Measurements from ENCODE around the gene SS18. TPM values are rescaled to one million over a fixed set of nuclear protein-coding genes. Genes with fewer than 3 reads are reported as not detected.

Gene SS18
- total and polyA plus RNA-seq, 2 of the 13 experiments (the other 11 are each of a cell fraction or from before 2014, with no cell fraction given), result 49.2 to 82.7 TPM

GRCh38 chr18:25982153-25982552 lies 108.3 kb downstream of the SS18 start (continued):
- no peak for TF ChIP-seq PRDM10 (CRISPR knock-in tag; IDR thresholded peaks at IDR 0.05; ENCODE audit: low read depth)
- TF ChIP-seq ATAD3A (CRISPR knock-in tag; IDR thresholded peaks at IDR 0.05), result no peak
- no peak for TF ChIP-seq ZKSCAN5 (CRISPR knock-in tag; IDR thresholded peaks at IDR 0.05)
- no peak for TF ChIP-seq ZNF570 (CRISPR knock-in tag; IDR thresholded peaks at IDR 0.05; ENCODE audit: borderline replicate concordance)
- TF ChIP-seq RXRB (CRISPR knock-in tag; IDR thresholded peaks at IDR 0.05; ENCODE audit: borderline replicate concordance), result no peak

- Histone ChIP-seq H3K27me3 (ENCODE audit: control insufficient read depth in 1 of 2, insufficient read depth in 2 of 2, low read length in 2 of 2) (no peaks in the 10 kb centered on the region), H3K36me3 (replicated peaks in 1 of 2; ENCODE audit: control insufficient read depth in 1 of 2, insufficient read depth in 2 of 2, low read length in 2 of 2) (no peaks in the 10 kb centered on the region), H4K20me1 (ENCODE audit: insufficient read depth, low read length) (no peaks in the 10 kb centered on the region), H3K9ac (ENCODE audit: insufficient read depth, low read depth, low read length) (no peak overlapping the region), H3K4me2 (ENCODE audit: low read depth, low read length) (no peak overlapping the region), H3K9me3 (ENCODE audit: low read length) (no peaks in the 10 kb centered on the region), H3K27ac (ENCODE audit: extremely low read length, insufficient read depth, low read length) (no peak overlapping the region), H3K4me3 (replicated peaks in 1 of 3; ENCODE audit: insufficient read depth in 1 of 3, low read depth in 2 of 3, low read length in 3 of 3) (no peak overlapping the region), H3K79me2 (ENCODE audit: insufficient read depth, low read length) (no peaks in the 10 kb centered on the region), H3K4me1 (ENCODE audit: insufficient read depth, low read length) (no peaks in the 10 kb centered on the region), H2AFZ (ENCODE audit: low read length) (no peak overlapping the region)
- FAIRE-seq (no peak), DNase-seq (ENCODE audit: low spot score) (no peak), ATAC-seq (no peak)
- ChIA-PET CTCF (ENCODE audit: low intra/inter-chr PET ratio, low total read pairs) (no interaction called here), POLR2A (no interaction called here)
- no TSS peak for BruUV-seq (replicated peaks)
- intact Hi-C loops (cut with micrococcal nuclease; ENCODE audit: unreplicated experiment), result no loop called here
- in situ Hi-C loops (cut with HindIII; ENCODE audit: extremely low pct_ligation_motif_present, low pct_unique_long_range_greater_than_20kb), result no loop called here
- 3% methylated on average over 2 of the region's 2 CpGs for WGBS (ENCODE audit: low lambda C conversion rate)
- no peak for TF ChIP-seq ZNF691 (CRISPR knock-in tag; IDR thresholded peaks at IDR 0.05; ENCODE audit: borderline replicate concordance, low read depth)
- TF ChIP-seq ZNF577 (CRISPR knock-in tag; IDR thresholded peaks at IDR 0.05; ENCODE audit: borderline replicate concordance, low read depth), result no peak
- TF ChIP-seq ZNF878 (CRISPR knock-in tag; IDR thresholded peaks at IDR 0.05), result no peak
- TF ChIP-seq ZNF749 (CRISPR knock-in tag; IDR thresholded peaks at IDR 0.05; ENCODE audit: borderline replicate concordance), result no peak
- TF ChIP-seq NR0B2 (CRISPR knock-in tag; IDR thresholded peaks at IDR 0.05), result no peak
- no peak for TF ChIP-seq MXD3 (CRISPR knock-in tag; IDR thresholded peaks at IDR 0.05)
- TF ChIP-seq ZNF232 (CRISPR knock-in tag; IDR thresholded peaks at IDR 0.05; ENCODE audit: borderline replicate concordance), result no peak
- no peak for TF ChIP-seq CSRNP1 (CRISPR knock-in tag; IDR thresholded peaks at IDR 0.05)
- TF ChIP-seq ZNF605 (CRISPR knock-in tag; IDR thresholded peaks at IDR 0.05), result no peak
- TF ChIP-seq ZNF558 (CRISPR knock-in tag; IDR thresholded peaks at IDR 0.05; ENCODE audit: borderline replicate concordance), result no peak
These were observed 110.9 kb downstream of the SS18 start for GRCh38 chr18:25979369-25980040.

Data from HepG2 (cell line).